Astrocyte (in vitro differentiated cells and primary cell): ENCODE results near the gene NLRP6. TPM values are rescaled to one million over a fixed set of nuclear protein-coding genes. Genes with fewer than 3 reads are reported as not detected.
"Not testable (repeated sequence)": the region's sequence is repeated elsewhere in the genome, so short reads cannot be mapped to it uniquely, and the experiment has no call there.

Experiments
- DNase-seq: peaks from one replicate; pipeline ENCODE4 v3.0.0-alpha.2; 2010; ENCODE audit warnings: low read depth
- FAIRE-seq: peaks from 2 replicates; lab custom pipeline; 2011; peaks lifted over from hg19 to GRCh38; lab: Jason Lieb, UNC
- H2AFZ ChIP-seq: 2 replicates; pipeline ENCODE4 v1.6.0; 2012; ENCODE audit warnings: low read depth, low read length, inconsistent platforms
- H3K27ac ChIP-seq: 2 replicates; pipeline ENCODE4 v1.5.1; 2011; ENCODE audit warnings: low read depth, low read length, inconsistent platforms
- H3K27me3 ChIP-seq: 2 replicates; pipeline ENCODE4 v1.6.0; 2011; ENCODE audit warnings: low read length, inconsistent platforms; ENCODE audit not compliant: insufficient read depth
- H3K36me3 ChIP-seq: 2 replicates; pipeline ENCODE4 v1.5.1; 2011; ENCODE audit warnings: low read length, inconsistent platforms; ENCODE audit not compliant: insufficient read depth
- H3K4me1 ChIP-seq: 2 replicates; pipeline ENCODE4 v1.5.1; 2011; ENCODE audit warnings: low read length, inconsistent platforms; ENCODE audit not compliant: insufficient read depth
- H3K4me2 ChIP-seq: 2 replicates; pipeline ENCODE4 v1.6.0; 2012; ENCODE audit warnings: low read length, inconsistent platforms
- H3K4me3 ChIP-seq: 2 replicates; pipeline ENCODE4 v1.5.1; 2011; ENCODE audit warnings: low read depth, mild to moderate bottlenecking, low read length, inconsistent platforms; ENCODE audit not compliant: insufficient read depth
- H3K79me2 ChIP-seq: 2 replicates; pipeline ENCODE4 v1.6.0; 2012; ENCODE audit warnings: mild to moderate bottlenecking, low read length, inconsistent platforms; ENCODE audit not compliant: insufficient read depth
- H3K9ac ChIP-seq: 2 replicates; pipeline ENCODE4 v1.6.0; 2012; ENCODE audit warnings: mild to moderate bottlenecking, low read length, inconsistent platforms
- H3K9me3 ChIP-seq: 2 replicates; pipeline ENCODE4 v1.5.1; 2012; ENCODE audit warnings: low read depth, mild to moderate bottlenecking, low read length, inconsistent platforms; ENCODE audit not compliant: insufficient read depth
- H4K20me1 ChIP-seq: 2 replicates; pipeline ENCODE4 v1.6.0; 2012; ENCODE audit warnings: low read length, inconsistent platforms; ENCODE audit not compliant: insufficient read depth
- H3K27ac Mint-ChIP-seq: one replicate; pipeline ENCODE4 v1.8.0; 2021; ENCODE audit warnings: mild to moderate bottlenecking, mixed read lengths; ENCODE audit not compliant: unreplicated experiment
- H3K27me3 Mint-ChIP-seq: one replicate; pipeline ENCODE4 v1.8.0; 2021; ENCODE audit warnings: low read depth, mixed read lengths; ENCODE audit not compliant: unreplicated experiment
- H3K36me3 Mint-ChIP-seq: one replicate; pipeline ENCODE4 v1.8.0; 2021; ENCODE audit warnings: low read depth, mixed read lengths; ENCODE audit not compliant: unreplicated experiment
- H3K4me1 Mint-ChIP-seq: one replicate; pipeline ENCODE4 v1.8.0; 2021; ENCODE audit warnings: low read depth, mixed read lengths; ENCODE audit not compliant: unreplicated experiment
- H3K4me3 Mint-ChIP-seq: one replicate; pipeline ENCODE4 v1.8.0; 2021; ENCODE audit warnings: mild to moderate bottlenecking, moderate library complexity, mixed read lengths; ENCODE audit not compliant: unreplicated experiment
- H3K9me3 Mint-ChIP-seq: one replicate; pipeline ENCODE4 v1.8.0; 2021; ENCODE audit warnings: mild to moderate bottlenecking, mixed read lengths; ENCODE audit not compliant: unreplicated experiment
- CTCF ChIP-seq: IDR thresholded peaks from 2 replicates; pipeline ENCODE4 v1.5.1; 2011; ENCODE audit warnings: low read depth, mild to moderate bottlenecking, inconsistent platforms, low read length, moderate library complexity; ENCODE audit not compliant: insufficient read depth
- EZH2 ChIP-seq: IDR thresholded peaks from 2 replicates; pipeline ENCODE4 v1.6.1; 2012; ENCODE audit warnings: mild to moderate bottlenecking, low read length, inconsistent platforms; ENCODE audit not compliant: insufficient read depth
- total RNA-seq: library from RNA; stranded (reverse); gene quantifications from 2 replicates; pipeline ENCODE4 v1.2.1, GENCODE V29; 2021

Gene NLRP6
- total RNA-seq, 1 donor from 2014 or later: not detected

GRCh38 chr11:328012-328411 is 49.8 kb downstream of the NLRP6 start:
- H3K9me3 ChIP-seq: no peaks in the 10 kb centered on the region
- H3K9ac ChIP-seq: no peak overlapping the region
- no peaks in the 10 kb centered on the region for H3K27me3 ChIP-seq
- Mint-ChIP-seq H3K36me3 (no peaks in the 10 kb centered on the region), H3K4me1 (peaks cover 4% of the 10 kb centered on the region), H3K4me3 (no peak overlapping the region), H3K9me3 (no peaks in the 10 kb centered on the region), H3K27ac (no peak overlapping the region), H3K27me3 (peaks cover 9% of the 10 kb centered on the region)
- no peak overlapping the region for H3K4me2 ChIP-seq
- no peaks in the 10 kb centered on the region for H3K79me2 ChIP-seq
- no peak for DNase-seq
- no peak overlapping the region for H3K4me3 ChIP-seq
- peaks cover 7% of the 10 kb centered on the region for H3K4me1 ChIP-seq
- no peaks in the 10 kb centered on the region for H3K36me3 ChIP-seq
- no peak for FAIRE-seq
- no peaks in the 10 kb centered on the region for H4K20me1 ChIP-seq
- no peak overlapping the region for H2AFZ ChIP-seq
- TF ChIP-seq EZH2 (no peak), CTCF (no peak)
- H3K27ac ChIP-seq: no peak overlapping the region

GRCh38 chr11:328516-329100 is 50.4 kb downstream of the NLRP6 start:
- not testable (repeated sequence) for H3K27ac Mint-ChIP-seq, H3K4me3 ChIP-seq, H3K4me2 ChIP-seq, H3K9me3 ChIP-seq, H3K36me3 Mint-ChIP-seq, FAIRE-seq, H3K27me3 ChIP-seq, H3K4me1 ChIP-seq, H4K20me1 ChIP-seq, H3K4me1 Mint-ChIP-seq, H3K27ac ChIP-seq, H3K79me2 ChIP-seq, H3K4me3 Mint-ChIP-seq, H2AFZ ChIP-seq, H3K27me3 Mint-ChIP-seq, H3K36me3 ChIP-seq, H3K9ac ChIP-seq, H3K9me3 Mint-ChIP-seq, DNase-seq

GRCh38 chr11:329886-330253 is 51.7 kb downstream of the NLRP6 start:
- TF ChIP-seq EZH2: no peak
- no peak for TF ChIP-seq CTCF
- no peak overlapping the region for H3K27ac Mint-ChIP-seq
- no peak overlapping the region for H3K4me3 Mint-ChIP-seq
- no peak overlapping the region for H3K27ac ChIP-seq
- H3K4me1 ChIP-seq: peaks cover 13% of the 10 kb centered on the region
- H3K9me3 Mint-ChIP-seq: no peaks in the 10 kb centered on the region
- H3K4me2 ChIP-seq: no peak overlapping the region
- H3K4me3 ChIP-seq: no peak overlapping the region
- no peaks in the 10 kb centered on the region for H3K9me3 ChIP-seq
- H3K36me3 Mint-ChIP-seq: no peaks in the 10 kb centered on the region
- H3K4me1 Mint-ChIP-seq: peaks cover 12% of the 10 kb centered on the region
- no peaks in the 10 kb centered on the region for H3K27me3 ChIP-seq
- H3K27me3 Mint-ChIP-seq: peaks cover 9% of the 10 kb centered on the region
- no peaks in the 10 kb centered on the region for H4K20me1 ChIP-seq
- no peaks in the 10 kb centered on the region for H3K79me2 ChIP-seq
- H3K9ac ChIP-seq: no peak overlapping the region
- no peak overlapping the region for H2AFZ ChIP-seq
- no peak for DNase-seq
- H3K36me3 ChIP-seq: no peaks in the 10 kb centered on the region
- no peak for FAIRE-seq
